Measurements from ENCODE around the gene TMEM89.

DNA sequence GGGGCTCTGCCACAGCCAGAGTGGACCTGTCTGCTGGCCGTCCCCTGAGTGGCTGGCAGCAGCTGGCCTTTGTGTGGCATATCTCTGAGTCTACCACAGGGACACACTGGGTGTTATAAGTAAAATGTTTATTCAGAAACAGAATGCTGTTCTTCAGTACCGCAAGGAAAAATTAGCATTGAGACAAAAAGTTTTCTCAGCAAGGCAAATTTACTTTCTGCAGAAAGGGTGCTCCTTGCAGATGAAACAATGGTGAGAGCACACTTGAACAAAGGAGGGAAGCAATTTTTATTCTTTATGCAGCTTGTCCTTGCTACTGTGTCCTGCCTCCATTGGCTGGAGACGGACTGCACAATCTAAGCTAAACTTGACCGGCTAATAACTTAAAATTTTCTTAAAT lies 4.0 kb downstream of the TMEM89 start:
- TF ChIP-seq ELF1 (CRISPR knock-in tag; IDR thresholded peaks at IDR 0.05) (no peak), POLR2A (IDR thresholded peaks at IDR 0.05; ENCODE audit: insufficient read depth in 1 of 2, low read depth in 2 of 2, low read length in 2 of 2) (no peak), ZNF354B (CRISPR knock-in tag; IDR thresholded peaks at IDR 0.05) (no peak), ISL2 (CRISPR knock-in tag; IDR thresholded peaks at IDR 0.05) (no peak), TAF1 (CRISPR knock-in tag; IDR thresholded peaks at IDR 0.05) (no peak), SRSF4 (IDR thresholded peaks at IDR 0.05; ENCODE audit: low read depth, low read length, poor library complexity, severe bottlenecking) (no peak), ZNF224 (CRISPR knock-in tag; IDR thresholded peaks at IDR 0.05) (no peak), SMAD1 (CRISPR knock-in tag; IDR thresholded peaks at IDR 0.05; ENCODE audit: borderline replicate concordance, low read depth) (no peak), KMT2B (CRISPR knock-in tag; IDR thresholded peaks at IDR 0.05) (no peak)
- TF ChIP-seq, protein P1, sequence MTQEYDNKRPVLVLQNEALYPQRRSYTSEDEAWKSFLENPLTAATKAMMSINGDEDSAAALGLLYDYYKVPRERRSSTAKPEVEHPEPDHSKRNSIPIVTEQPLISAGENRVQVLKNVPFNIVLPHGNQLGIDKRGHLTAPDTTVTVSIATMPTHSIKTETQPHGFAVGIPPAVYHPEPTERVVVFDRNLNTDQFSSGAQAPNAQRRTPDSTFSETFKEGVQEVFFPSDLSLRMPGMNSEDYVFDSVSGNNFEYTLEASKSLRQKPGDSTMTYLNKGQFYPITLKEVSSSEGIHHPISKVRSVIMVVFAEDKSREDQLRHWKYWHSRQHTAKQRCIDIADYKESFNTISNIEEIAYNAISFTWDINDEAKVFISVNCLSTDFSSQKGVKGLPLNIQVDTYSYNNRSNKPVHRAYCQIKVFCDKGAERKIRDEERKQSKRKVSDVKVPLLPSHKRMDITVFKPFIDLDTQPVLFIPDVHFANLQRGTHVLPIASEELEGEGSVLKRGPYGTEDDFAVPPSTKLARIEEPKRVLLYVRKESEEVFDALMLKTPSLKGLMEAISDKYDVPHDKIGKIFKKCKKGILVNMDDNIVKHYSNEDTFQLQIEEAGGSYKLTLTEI (CRISPR knock-in tag; conservative IDR thresholded peaks at IDR 0.05), result no peak
- TF ChIP-seq, protein P2, sequence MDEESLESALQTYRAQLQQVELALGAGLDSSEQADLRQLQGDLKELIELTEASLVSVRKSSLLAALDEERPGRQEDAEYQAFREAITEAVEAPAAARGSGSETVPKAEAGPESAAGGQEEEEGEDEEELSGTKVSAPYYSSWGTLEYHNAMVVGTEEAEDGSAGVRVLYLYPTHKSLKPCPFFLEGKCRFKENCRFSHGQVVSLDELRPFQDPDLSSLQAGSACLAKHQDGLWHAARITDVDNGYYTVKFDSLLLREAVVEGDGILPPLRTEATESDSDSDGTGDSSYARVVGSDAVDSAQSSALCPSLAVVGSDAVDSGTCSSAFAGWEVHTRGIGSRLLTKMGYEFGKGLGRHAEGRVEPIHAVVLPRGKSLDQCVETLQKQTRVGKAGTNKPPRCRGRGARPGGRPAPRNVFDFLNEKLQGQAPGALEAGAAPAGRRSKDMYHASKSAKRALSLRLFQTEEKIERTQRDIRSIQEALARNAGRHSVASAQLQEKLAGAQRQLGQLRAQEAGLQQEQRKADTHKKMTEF (CRISPR knock-in tag; IDR thresholded peaks at IDR 0.05), result no peak
- TF ChIP-seq, protein P3, sequence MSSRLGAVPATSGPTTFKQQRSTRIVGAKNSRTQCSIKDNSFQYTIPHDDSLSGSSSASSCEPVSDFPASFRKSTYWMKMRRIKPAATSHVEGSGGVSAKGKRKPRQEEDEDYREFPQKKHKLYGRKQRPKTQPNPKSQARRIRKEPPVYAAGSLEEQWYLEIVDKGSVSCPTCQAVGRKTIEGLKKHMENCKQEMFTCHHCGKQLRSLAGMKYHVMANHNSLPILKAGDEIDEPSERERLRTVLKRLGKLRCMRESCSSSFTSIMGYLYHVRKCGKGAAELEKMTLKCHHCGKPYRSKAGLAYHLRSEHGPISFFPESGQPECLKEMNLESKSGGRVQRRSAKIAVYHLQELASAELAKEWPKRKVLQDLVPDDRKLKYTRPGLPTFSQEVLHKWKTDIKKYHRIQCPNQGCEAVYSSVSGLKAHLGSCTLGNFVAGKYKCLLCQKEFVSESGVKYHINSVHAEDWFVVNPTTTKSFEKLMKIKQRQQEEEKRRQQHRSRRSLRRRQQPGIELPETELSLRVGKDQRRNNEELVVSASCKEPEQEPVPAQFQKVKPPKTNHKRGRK (CRISPR knock-in tag; IDR thresholded peaks at IDR 0.05), result no peak
